Inferior parietal cortex (tissue), 1 donor: ENCODE measurements around the gene DENND2D.
"Not testable (repeated sequence)": the region's sequence is repeated elsewhere in the genome, so short reads cannot be mapped to it uniquely, and the experiment has no call there.

Source experiments
- DNase-seq: peaks from one replicate; pipeline ENCODE4 v3.0.0-alpha.2; 2016; ENCODE audit errors: extremely low spot score

DENND2D gene

GRCh38 chr1:111221633-111222291, 21.3 kb upstream of the DENND2D start:
- no peak for DNase-seq

GRCh38 chr1:111221276-111221632, 20.8 kb upstream of the DENND2D start:
- DNase-seq, result no peak

GRCh38 chr1:111220302-111220890, 19.9 kb upstream of the DENND2D start:
- DNase-seq, result no peak

- DNase-seq, result no peak
Observed at GRCh38 chr1:111219557-111220286, 19.3 kb upstream of the DENND2D start.

- no peak for DNase-seq
Observed at GRCh38 chr1:111218701-111219556, 18.5 kb upstream of the DENND2D start.

GRCh38 chr1:111217183-111217910, 16.9 kb upstream of the DENND2D start:
- no peak for DNase-seq

GRCh38 chr1:111216751-111217150, 16.3 kb upstream of the DENND2D start:
- DNase-seq, result no peak

GRCh38 chr1:111215285-111215684, 14.8 kb upstream of the DENND2D start:
- DNase-seq, result not testable (repeated sequence)

- DNase-seq, result no peak
Observed at GRCh38 chr1:111214884-111215283, 14.4 kb upstream of the DENND2D start.

GRCh38 chr1:111214074-111214801, 13.8 kb upstream of the DENND2D start:
- no peak for DNase-seq

- no peak for DNase-seq
Observed at GRCh38 chr1:111213412-111213811, 13.0 kb upstream of the DENND2D start.

- no peak for DNase-seq
Observed at GRCh38 chr1:111212634-111213335, 12.3 kb upstream of the DENND2D start.

GRCh38 chr1:111211921-111212320, 11.5 kb upstream of the DENND2D start:
- no peak for DNase-seq

- DNase-seq, result no peak
Observed at GRCh38 chr1:111209622-111210021, 9.2 kb upstream of the DENND2D start.

GRCh38 chr1:111208921-111209320, 8.5 kb upstream of the DENND2D start:
- DNase-seq, result no peak

- no peak for DNase-seq
Observed at GRCh38 chr1:111205714-111206050, 5.2 kb upstream of the DENND2D start.

GRCh38 chr1:111204983-111205713, 4.7 kb upstream of the DENND2D start:
- DNase-seq, result no peak

- DNase-seq, result no peak
Observed at GRCh38 chr1:111204201-111204982, 3.9 kb upstream of the DENND2D start.

- no peak for DNase-seq
Observed at GRCh38 chr1:111203681-111204200, 3.3 kb upstream of the DENND2D start.
